Measurements from ENCODE around the gene ENTPD2. TPM values are rescaled to one million over a fixed set of nuclear protein-coding genes. Genes with fewer than 3 reads are reported as not detected.

Gene ENTPD2
- total and polyA plus RNA-seq, 9 of the 15 experiments (the other 6 are each of a cell fraction or from before 2014, with no cell fraction given): 0.04 to 0.60 (median 0.14) TPM; not detected in 4

DNA sequence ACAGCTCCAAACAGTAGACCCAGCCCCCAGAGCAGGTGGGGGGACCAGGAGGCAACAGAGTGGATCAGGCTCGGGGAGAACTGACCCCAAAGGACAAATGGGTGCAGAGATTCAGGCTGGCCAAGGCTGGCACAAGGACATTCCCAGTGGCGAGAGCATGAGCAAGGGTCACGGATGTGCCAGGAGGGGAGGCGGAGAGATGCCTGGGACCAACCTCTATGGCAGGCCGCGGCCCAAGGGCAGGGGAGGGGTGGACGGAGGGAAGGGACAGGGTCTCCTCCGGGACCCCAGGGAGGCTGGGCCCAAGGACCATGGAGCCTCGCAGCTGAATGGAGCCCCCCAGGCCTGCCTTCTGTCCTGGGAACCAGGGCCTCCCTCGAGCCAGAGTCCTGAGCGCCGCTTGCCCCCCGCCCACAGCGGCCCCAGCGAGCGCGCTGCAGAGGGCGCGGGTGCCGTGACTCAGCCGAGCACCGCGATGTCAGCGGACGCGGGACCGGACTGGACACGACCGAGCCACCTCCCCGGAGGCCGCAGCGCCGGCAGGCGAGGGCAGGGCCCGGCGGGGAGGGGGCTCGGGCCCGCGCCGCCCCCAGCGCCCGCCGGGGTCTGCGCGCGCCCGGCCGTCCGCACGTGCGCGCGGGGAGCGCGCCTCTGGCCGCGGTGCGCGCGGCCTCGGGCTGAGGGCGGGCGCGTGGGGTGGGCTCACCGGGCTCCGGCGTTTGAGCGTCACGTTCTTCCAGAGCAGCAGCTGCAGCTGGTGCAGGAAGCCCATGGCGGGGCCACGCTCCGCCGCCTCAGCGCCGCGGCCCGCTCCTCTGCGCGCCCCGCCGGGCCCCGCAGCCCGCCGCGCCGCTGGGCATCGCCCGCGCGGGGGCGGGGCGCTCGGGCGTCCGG, 26.2 kb downstream of the ENTPD2 start, which contains the start of gene ABCA2 (continued):
- TF ChIP-seq, protein P1, sequence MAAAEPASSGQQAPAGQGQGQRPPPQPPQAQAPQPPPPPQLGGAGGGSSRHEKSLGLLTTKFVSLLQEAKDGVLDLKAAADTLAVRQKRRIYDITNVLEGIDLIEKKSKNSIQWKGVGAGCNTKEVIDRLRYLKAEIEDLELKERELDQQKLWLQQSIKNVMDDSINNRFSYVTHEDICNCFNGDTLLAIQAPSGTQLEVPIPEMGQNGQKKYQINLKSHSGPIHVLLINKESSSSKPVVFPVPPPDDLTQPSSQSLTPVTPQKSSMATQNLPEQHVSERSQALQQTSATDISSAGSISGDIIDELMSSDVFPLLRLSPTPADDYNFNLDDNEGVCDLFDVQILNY (CRISPR knock-in tag; IDR thresholded peaks at IDR 0.05): no peak
- peak; percentile 50; the same call in 1 of the 2 replicates for TF ChIP-seq POLR2G (IDR thresholded peaks at IDR 0.05; ENCODE audit: low read depth, low read length)
- peak; percentile 46 for TF ChIP-seq L3MBTL2 (IDR thresholded peaks at IDR 0.05)
- TF ChIP-seq, protein P2, sequence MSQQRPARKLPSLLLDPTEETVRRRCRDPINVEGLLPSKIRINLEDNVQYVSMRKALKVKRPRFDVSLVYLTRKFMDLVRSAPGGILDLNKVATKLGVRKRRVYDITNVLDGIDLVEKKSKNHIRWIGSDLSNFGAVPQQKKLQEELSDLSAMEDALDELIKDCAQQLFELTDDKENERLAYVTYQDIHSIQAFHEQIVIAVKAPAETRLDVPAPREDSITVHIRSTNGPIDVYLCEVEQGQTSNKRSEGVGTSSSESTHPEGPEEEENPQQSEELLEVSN (IDR thresholded peaks at IDR 0.05; ENCODE audit: borderline replicate concordance in 1 of 2, extremely low read depth in 1 of 2, insufficient read depth in 1 of 2, insufficient read length in 1 of 2, low read depth in 1 of 2, low read length in 1 of 2, poor library complexity in 1 of 2, severe bottlenecking in 1 of 2): peak; percentile 39 to 82
- TF ChIP-seq ZNF589 (CRISPR knock-in tag; IDR thresholded peaks at IDR 0.05; ENCODE audit: low read depth): no peak
- no peak for TF ChIP-seq ELF4 (CRISPR knock-in tag; IDR thresholded peaks at IDR 0.05)
- TF ChIP-seq RBM22 (IDR thresholded peaks at IDR 0.05; ENCODE audit: low read depth, low read length, poor library complexity, severe bottlenecking): no peak
- no peak for TF ChIP-seq TFAM (CRISPR knock-in tag; conservative IDR thresholded peaks at IDR 0.05)
- peak; percentile 46; the same call in 1 of the 2 replicates for TF ChIP-seq CHD2 (IDR thresholded peaks at IDR 0.05; ENCODE audit: low read depth, low read length)
- no peak for TF ChIP-seq ZNF133 (CRISPR knock-in tag; IDR thresholded peaks at IDR 0.05)
- TF ChIP-seq HMGN3 (IDR thresholded peaks at IDR 0.05; ENCODE audit: borderline replicate concordance, extremely low read depth, insufficient read length, low read depth, low read length): peak; percentile 21

Measured in K562 (cell line).